ENCODE results near the gene TTLL5. TPM values are rescaled to one million over a fixed set of nuclear protein-coding genes. Genes with fewer than 3 reads are reported as not detected.

Gene TTLL5
- total and polyA plus RNA-seq, 2 of the 4 experiments (the other 2 are of a cell fraction) = 11.9 to 16.7 TPM

- peaks cover 7% of the 10 kb centered on the region; the same call in 1 of the 2 replicates for H3K4me1 ChIP-seq (ENCODE audit: control insufficient read depth, insufficient read depth, low read length)
- no peak overlapping the region for H3K23ac ChIP-seq (ENCODE audit: low read depth, low read length)
- no peak overlapping the region for H3K56ac ChIP-seq (ENCODE audit: extremely low read depth, insufficient read depth, low read length)
- H3K27ac ChIP-seq (ENCODE audit: insufficient read depth, low read length) = no peak overlapping the region
- no CpG with 5 or more reads among the region's 3 CpGs for WGBS, 2 experiments (ENCODE audit: extremely low coverage in 2 of 2, insufficient read length in 1 of 2)
- H3K4ac ChIP-seq (ENCODE audit: low read depth, low read length) = no peak overlapping the region
- no peak overlapping the region for H2BK20ac ChIP-seq (ENCODE audit: low read depth, low read length)
- in situ Hi-C loops (cut with MboI; ENCODE audit: low sequenced_read_pairs) (loop anchor here (25.0 kb wide), 1 partner anchor 1085 kb away; no protein-coding TSS in a partner anchor), intact Hi-C loops (cut with micrococcal nuclease) (loop anchor here (1.0 kb wide), 2 partner anchors 71 to 263 kb away; no protein-coding TSS in a partner anchor), dilution Hi-C loops (cut with HindIII; ENCODE audit: low sequenced_read_pairs, unreplicated experiment) (no loop called here)
- ChIA-PET CTCF (interaction anchor here (0.7 to 1.1 kb wide), 4 partner anchors 71 to 400 kb away, joined by 4 to 6 read pairs (median 4); no protein-coding TSS in a partner anchor), POLR2A (ENCODE audit: unreplicated experiment) (interaction anchor here (0.5 kb wide), 1 partner anchor 62 kb away, joined by 10 read pairs; no protein-coding TSS in a partner anchor)
- no peak overlapping the region for H2BK5ac ChIP-seq (ENCODE audit: low read depth, low read length, poor library complexity, severe bottlenecking)
- no peaks in the 10 kb centered on the region; the same call in none of the 2 replicates for H3K27me3 ChIP-seq (ENCODE audit: control insufficient read depth, insufficient read depth, low read length)
- H2AK5ac ChIP-seq (ENCODE audit: low read depth, low read length) = no peak overlapping the region
- H2BK120ac ChIP-seq (ENCODE audit: low read depth, low read length) = no peak overlapping the region
- H3K79me1 ChIP-seq (ENCODE audit: low read depth in 1 of 2, low read length in 2 of 2) = no peaks in the 10 kb centered on the region
- no peaks in the 10 kb centered on the region for H4K20me1 ChIP-seq (ENCODE audit: insufficient read depth, low read length)
- no peak overlapping the region for H3K9ac ChIP-seq (ENCODE audit: low read depth, low read length)
- no peaks in the 10 kb centered on the region for H3K36me3 ChIP-seq (ENCODE audit: control insufficient read depth, insufficient read depth, low read length)
- no peak for DNase-seq
- H3K9me3 ChIP-seq (ENCODE audit: control insufficient read depth, insufficient read depth, low read length) = no peaks in the 10 kb centered on the region
- no TSS peak for BruUV-seq (replicated peaks)
- no peak overlapping the region for H4K91ac ChIP-seq (ENCODE audit: insufficient read depth, low read depth, low read length)
- no peak overlapping the region for H3K4me3 ChIP-seq (ENCODE audit: insufficient read depth, low read depth, low read length)
- no peak for ATAC-seq (ENCODE audit: low read depth)
- no peak for TF ChIP-seq NFE2L2 (IDR thresholded peaks at IDR 0.05; ENCODE audit: low read depth, low read length)
- TF ChIP-seq CEBPB (IDR thresholded peaks at IDR 0.05; ENCODE audit: low read depth, low read length) = peak; percentile 74
- no peak overlapping the region for H2AFZ ChIP-seq (replicated peaks; ENCODE audit: low read length, poor library complexity)
- H2AK9ac ChIP-seq (replicated peaks; ENCODE audit: low read depth, low read length, poor library complexity) = no peak overlapping the region
- no peak overlapping the region for H4K5ac ChIP-seq (ENCODE audit: low read depth, low read length)
- H3K14ac ChIP-seq (replicated peaks; ENCODE audit: low read depth, low read length) = no peak overlapping the region
- no peak overlapping the region for H3K4me2 ChIP-seq (ENCODE audit: low read depth, low read length)
- H2BK15ac ChIP-seq (ENCODE audit: low read depth, low read length) = no peak overlapping the region
- H3K9me1 ChIP-seq (ENCODE audit: insufficient read depth, low read length) = no peaks in the 10 kb centered on the region
- H3K18ac ChIP-seq (ENCODE audit: low read depth, low read length) = no peak overlapping the region
- no peak overlapping the region for H4K8ac ChIP-seq (ENCODE audit: low read depth in 2 of 2, low read length in 2 of 2)
Observed at GRCh38 chr14:75977582-75977943, 316.5 kb downstream of the TTLL5 start.
